SK-N-MC (cell line): ENCODE data around the gene ESYT3.

Experiments used
- EZH2 ChIP-seq: fragments of 200-600 bp; sonication (generic); IDR thresholded peaks from one replicate; pipeline ENCODE4 v1.6.1; 2017; ENCODE audit warnings: antibody characterized with exemption
- POLR2AphosphoS5 ChIP-seq: IDR thresholded peaks from 2 replicates; pipeline ENCODE4 v1.6.1; 2012; ENCODE audit warnings: mild to moderate bottlenecking, low read depth, low read length, borderline replicate concordance

GRCh38 chr3:138404121-138404520 is 30.3 kb upstream of the ESYT3 start:
- TF ChIP-seq POLR2AphosphoS5, result no peak
- no peak for TF ChIP-seq EZH2
